Astrocyte (in vitro differentiated cells and primary cell): Measurements from ENCODE around the gene METTL14. TPM values are rescaled to one million over a fixed set of nuclear protein-coding genes. Genes with fewer than 3 reads are reported as not detected.

ENCODE experiments used
- DNase-seq: peaks from one replicate; pipeline ENCODE4 v3.0.0-alpha.2; 2010; ENCODE audit warnings: low read depth
- FAIRE-seq: peaks from 2 replicates; lab custom pipeline; 2011; peaks lifted over from hg19 to GRCh38; lab: Jason Lieb, UNC
- H2AFZ ChIP-seq: 2 replicates; pipeline ENCODE4 v1.6.0; 2012; ENCODE audit warnings: low read depth, low read length, inconsistent platforms
- H3K27ac ChIP-seq: 2 replicates; pipeline ENCODE4 v1.5.1; 2011; ENCODE audit warnings: low read depth, low read length, inconsistent platforms
- H3K27me3 ChIP-seq: 2 replicates; pipeline ENCODE4 v1.6.0; 2011; ENCODE audit warnings: low read length, inconsistent platforms; ENCODE audit not compliant: insufficient read depth
- H3K36me3 ChIP-seq: 2 replicates; pipeline ENCODE4 v1.5.1; 2011; ENCODE audit warnings: low read length, inconsistent platforms; ENCODE audit not compliant: insufficient read depth
- H3K4me1 ChIP-seq: 2 replicates; pipeline ENCODE4 v1.5.1; 2011; ENCODE audit warnings: low read length, inconsistent platforms; ENCODE audit not compliant: insufficient read depth
- H3K4me2 ChIP-seq: 2 replicates; pipeline ENCODE4 v1.6.0; 2012; ENCODE audit warnings: low read length, inconsistent platforms
- H3K4me3 ChIP-seq: 2 replicates; pipeline ENCODE4 v1.5.1; 2011; ENCODE audit warnings: low read depth, mild to moderate bottlenecking, low read length, inconsistent platforms; ENCODE audit not compliant: insufficient read depth
- H3K79me2 ChIP-seq: 2 replicates; pipeline ENCODE4 v1.6.0; 2012; ENCODE audit warnings: mild to moderate bottlenecking, low read length, inconsistent platforms; ENCODE audit not compliant: insufficient read depth
- H3K9ac ChIP-seq: 2 replicates; pipeline ENCODE4 v1.6.0; 2012; ENCODE audit warnings: mild to moderate bottlenecking, low read length, inconsistent platforms
- H3K9me3 ChIP-seq: 2 replicates; pipeline ENCODE4 v1.5.1; 2012; ENCODE audit warnings: low read depth, mild to moderate bottlenecking, low read length, inconsistent platforms; ENCODE audit not compliant: insufficient read depth
- H4K20me1 ChIP-seq: 2 replicates; pipeline ENCODE4 v1.6.0; 2012; ENCODE audit warnings: low read length, inconsistent platforms; ENCODE audit not compliant: insufficient read depth
- H3K27ac Mint-ChIP-seq: one replicate; pipeline ENCODE4 v1.8.0; 2021; ENCODE audit warnings: mild to moderate bottlenecking, mixed read lengths; ENCODE audit not compliant: unreplicated experiment
- H3K27me3 Mint-ChIP-seq: one replicate; pipeline ENCODE4 v1.8.0; 2021; ENCODE audit warnings: low read depth, mixed read lengths; ENCODE audit not compliant: unreplicated experiment
- H3K36me3 Mint-ChIP-seq: one replicate; pipeline ENCODE4 v1.8.0; 2021; ENCODE audit warnings: low read depth, mixed read lengths; ENCODE audit not compliant: unreplicated experiment
- H3K4me1 Mint-ChIP-seq: one replicate; pipeline ENCODE4 v1.8.0; 2021; ENCODE audit warnings: low read depth, mixed read lengths; ENCODE audit not compliant: unreplicated experiment
- H3K4me3 Mint-ChIP-seq: one replicate; pipeline ENCODE4 v1.8.0; 2021; ENCODE audit warnings: mild to moderate bottlenecking, moderate library complexity, mixed read lengths; ENCODE audit not compliant: unreplicated experiment
- H3K9me3 Mint-ChIP-seq: one replicate; pipeline ENCODE4 v1.8.0; 2021; ENCODE audit warnings: mild to moderate bottlenecking, mixed read lengths; ENCODE audit not compliant: unreplicated experiment
- CTCF ChIP-seq: IDR thresholded peaks from 2 replicates; pipeline ENCODE4 v1.5.1; 2011; ENCODE audit warnings: low read depth, mild to moderate bottlenecking, inconsistent platforms, low read length, moderate library complexity; ENCODE audit not compliant: insufficient read depth
- EZH2 ChIP-seq: IDR thresholded peaks from 2 replicates; pipeline ENCODE4 v1.6.1; 2012; ENCODE audit warnings: mild to moderate bottlenecking, low read length, inconsistent platforms; ENCODE audit not compliant: insufficient read depth
- total RNA-seq: library from RNA; stranded (reverse); gene quantifications from 2 replicates; pipeline ENCODE4 v1.2.1, GENCODE V29; 2021

The METTL14 gene
- total RNA-seq, 1 donor from 2014 or later, result 35.2 TPM

GRCh38 chr4:118745357-118745756, 60.2 kb downstream of the METTL14 start:
- FAIRE-seq, result no peak
- Mint-ChIP-seq H3K4me3 (no peak overlapping the region), H3K4me1 (peaks cover 10% of the 10 kb centered on the region), H3K27ac (no peak overlapping the region), H3K9me3 (peaks cover 2% of the 10 kb centered on the region), H3K27me3 (no peaks in the 10 kb centered on the region), H3K36me3 (peaks cover 17% of the 10 kb centered on the region)
- Histone ChIP-seq H3K27ac (no peak overlapping the region), H3K79me2 (peaks cover 48% of the 10 kb centered on the region), H3K36me3 (peaks cover 65% of the 10 kb centered on the region), H3K4me3 (no peak overlapping the region), H3K27me3 (no peaks in the 10 kb centered on the region), H4K20me1 (peaks cover 50% of the 10 kb centered on the region), H3K4me1 (no peaks in the 10 kb centered on the region), H3K4me2 (no peak overlapping the region), H3K9ac (no peak overlapping the region), H2AFZ (no peak overlapping the region), H3K9me3 (no peaks in the 10 kb centered on the region)
- DNase-seq, result no peak
- TF ChIP-seq EZH2 (no peak), CTCF (no peak)

- Mint-ChIP-seq H3K36me3 (peaks cover 20% of the 10 kb centered on the region), H3K9me3 (peaks cover 2% of the 10 kb centered on the region), H3K4me1 (peaks cover 10% of the 10 kb centered on the region), H3K4me3 (no peak overlapping the region), H3K27ac (no peak overlapping the region), H3K27me3 (no peaks in the 10 kb centered on the region)
- DNase-seq, result no peak
- Histone ChIP-seq H2AFZ (no peak overlapping the region), H3K4me2 (no peak overlapping the region), H3K27ac (no peak overlapping the region), H3K27me3 (no peaks in the 10 kb centered on the region), H3K4me3 (no peak overlapping the region), H4K20me1 (peaks cover 44% of the 10 kb centered on the region), H3K36me3 (peaks cover 67% of the 10 kb centered on the region), H3K9me3 (no peaks in the 10 kb centered on the region), H3K9ac (no peak overlapping the region), H3K79me2 (peaks cover 45% of the 10 kb centered on the region), H3K4me1 (no peaks in the 10 kb centered on the region)
- no peak for FAIRE-seq
- TF ChIP-seq EZH2, result no peak
- no peak for TF ChIP-seq CTCF
These were observed 61.2 kb downstream of the METTL14 start for GRCh38 chr4:118746251-118746919.

- no peaks in the 10 kb centered on the region for H3K27me3 ChIP-seq
- H3K4me1 ChIP-seq, result peaks cover 6% of the 10 kb centered on the region
- TF ChIP-seq CTCF (no peak), EZH2 (no peak)
- peaks cover 33% of the 10 kb centered on the region for H3K79me2 ChIP-seq
- H3K9ac ChIP-seq, result no peak overlapping the region
- peaks cover 36% of the 10 kb centered on the region for H4K20me1 ChIP-seq
- FAIRE-seq (no peak), DNase-seq (no peak)
- H3K4me3 ChIP-seq, result no peak overlapping the region
- H3K27ac Mint-ChIP-seq, result no peak overlapping the region
- H3K36me3 Mint-ChIP-seq, result peaks cover 20% of the 10 kb centered on the region
- no peak overlapping the region for H2AFZ ChIP-seq
- no peaks in the 10 kb centered on the region for H3K9me3 ChIP-seq
- H3K36me3 ChIP-seq, result peaks cover 78% of the 10 kb centered on the region
- no peak overlapping the region for H3K4me2 ChIP-seq
- H3K4me1 Mint-ChIP-seq, result peaks cover 11% of the 10 kb centered on the region
- no peaks in the 10 kb centered on the region for H3K27me3 Mint-ChIP-seq
- no peak overlapping the region for H3K27ac ChIP-seq
- H3K9me3 Mint-ChIP-seq, result no peaks in the 10 kb centered on the region
- no peak overlapping the region for H3K4me3 Mint-ChIP-seq
These were observed 64.3 kb downstream of the METTL14 start for GRCh38 chr4:118749347-118749988.
